HS-5 (cell line): ENCODE data around the gene URM1.

ENCODE experiments used
- DNase-seq: peaks from one replicate; pipeline ENCODE4 v3.0.0-alpha.2; 2012; ENCODE audit warnings: low read depth

URM1 gene

GRCh38 chr9:128385496-128386460, 14.6 kb downstream of the URM1 start:
- DNase-seq: no peak

- DNase-seq: no peak
These were observed 17.0 kb downstream of the URM1 start for GRCh38 chr9:128388150-128388549.

- no peak for DNase-seq
These were observed 18.4 kb downstream of the URM1 start for GRCh38 chr9:128389395-128390149.

GRCh38 chr9:128390150-128390812, 19.1 kb downstream of the URM1 start:
- no peak for DNase-seq

- no peak for DNase-seq
These were observed 19.9 kb downstream of the URM1 start for GRCh38 chr9:128390813-128391711.

GRCh38 chr9:128391956-128392301, 20.8 kb downstream of the URM1 start:
- DNase-seq: no peak

- no peak for DNase-seq
These were observed 21.3 kb downstream of the URM1 start for GRCh38 chr9:128392302-128393144.

GRCh38 chr9:128393145-128393775, 22.1 kb downstream of the URM1 start:
- DNase-seq: no peak

- no peak for DNase-seq
These were observed 22.8 kb downstream of the URM1 start for GRCh38 chr9:128393970-128394369.

GRCh38 chr9:128394379-128395168, 23.4 kb downstream of the URM1 start:
- DNase-seq: no peak

- no peak for DNase-seq
These were observed 25.9 kb downstream of the URM1 start for GRCh38 chr9:128396970-128397613.

- DNase-seq: no peak
These were observed 26.7 kb downstream of the URM1 start for GRCh38 chr9:128397831-128398230.

- no peak for DNase-seq
These were observed 28.7 kb downstream of the URM1 start for GRCh38 chr9:128399861-128400260.

GRCh38 chr9:128404560-128404959, 33.4 kb downstream of the URM1 start:
- no peak for DNase-seq

- no peak for DNase-seq
These were observed 34.1 kb downstream of the URM1 start for GRCh38 chr9:128405077-128405779.

GRCh38 chr9:128405780-128406171, 34.6 kb downstream of the URM1 start:
- no peak for DNase-seq

- DNase-seq: no peak
These were observed 35.7 kb downstream of the URM1 start for GRCh38 chr9:128406848-128407391.

- DNase-seq: no peak
These were observed 37.8 kb downstream of the URM1 start for GRCh38 chr9:128408963-128409431.
